GM18858 (cell line): ENCODE data around the gene ARMC9.
"Not testable (repeated sequence)": the region's sequence is repeated elsewhere in the genome, so short reads cannot be mapped to it uniquely, and the experiment has no call there.

Experiments
- ATAC-seq: cut with Tn5 transposase; IDR thresholded peaks from one replicate; pipeline ENCODE4 v1.9.1; 2021; ENCODE audit not compliant: unreplicated experiment

ARMC9 gene

GRCh38 chr2:231284296-231284695 is 85.9 kb downstream of the ARMC9 start:
- no peak for ATAC-seq

- no peak for ATAC-seq
These were observed 88.5 kb downstream of the ARMC9 start for GRCh38 chr2:231286964-231287363.

GRCh38 chr2:231287696-231288095 is 89.3 kb downstream of the ARMC9 start:
- no peak for ATAC-seq

DNA sequence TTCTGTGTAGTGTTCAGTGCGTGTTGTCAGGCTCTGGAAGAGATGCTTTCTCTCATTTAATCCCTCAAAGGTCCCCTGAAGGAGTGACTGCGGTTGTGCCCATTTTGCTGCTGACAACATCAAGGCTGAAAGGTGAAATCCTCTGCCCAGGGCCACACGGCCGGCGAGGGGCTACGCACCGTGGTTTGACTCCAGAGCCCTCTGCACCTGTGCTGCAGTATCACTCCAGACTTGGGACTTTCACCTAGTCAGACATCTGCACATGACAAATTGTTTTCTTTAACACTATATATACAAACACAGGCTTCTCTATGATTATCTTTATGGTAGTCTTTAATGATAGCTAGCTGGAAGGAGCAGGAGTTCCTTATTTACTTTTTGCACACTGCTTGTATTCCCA is 90.2 kb downstream of the ARMC9 start:
- no peak for ATAC-seq

- no peak for ATAC-seq
These were observed 92.0 kb downstream of the ARMC9 start for GRCh38 chr2:231290321-231291015.

DNA sequence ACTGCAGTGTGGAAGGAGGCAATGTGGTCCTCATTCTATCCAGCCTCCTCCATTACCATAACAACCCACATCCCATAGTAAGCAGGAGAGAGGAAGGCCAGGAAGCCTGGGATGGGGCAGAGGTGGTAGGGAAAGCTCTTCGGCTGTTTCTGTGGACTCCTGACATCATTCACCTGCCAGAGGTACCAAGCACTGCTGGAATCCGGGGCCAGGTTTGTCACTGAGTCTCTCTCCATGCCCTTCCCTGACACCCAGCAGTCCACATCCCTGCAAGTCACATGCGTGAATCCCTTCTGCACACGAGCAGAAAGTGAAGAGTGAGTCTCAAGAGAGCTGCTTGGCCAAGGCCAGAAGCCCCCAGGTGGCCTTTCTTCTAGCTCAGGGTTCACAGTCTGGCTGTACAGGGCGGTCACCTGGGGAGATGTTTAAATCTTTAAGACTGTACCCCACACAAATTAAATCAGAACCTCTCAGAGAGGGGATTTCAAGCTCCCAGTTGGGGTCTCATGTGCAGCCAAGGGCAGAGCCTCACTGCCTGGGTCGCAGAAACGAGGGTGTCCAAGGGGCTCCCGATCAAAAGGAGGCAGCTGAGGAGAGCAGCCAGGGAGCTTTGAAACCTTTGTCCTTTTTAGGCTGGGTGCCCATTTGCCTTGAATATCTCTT is 94.2 kb downstream of the ARMC9 start:
- no peak for ATAC-seq

DNA sequence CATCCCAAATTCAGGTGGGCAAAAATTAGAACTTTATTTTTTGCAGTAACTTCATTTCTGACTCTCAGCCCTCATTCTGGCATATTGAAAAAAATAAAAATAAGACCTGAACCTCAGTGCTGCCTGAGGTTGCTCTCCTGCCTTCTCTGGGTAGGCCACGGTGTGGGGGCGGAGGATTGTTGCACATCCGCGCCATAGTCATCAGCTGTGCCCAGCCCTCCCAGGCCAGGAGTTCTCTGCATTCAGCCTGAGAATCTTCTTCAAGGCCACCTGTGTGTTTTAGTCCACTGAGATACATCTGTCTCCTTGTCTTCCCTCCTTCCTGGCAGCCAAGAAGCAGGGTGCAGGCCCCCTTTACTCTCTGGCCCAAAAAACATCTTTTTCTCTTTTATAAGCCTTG is 94.7 kb downstream of the ARMC9 start:
- no peak for ATAC-seq

GRCh38 chr2:231294116-231294515 is 95.7 kb downstream of the ARMC9 start:
- no peak for ATAC-seq

DNA sequence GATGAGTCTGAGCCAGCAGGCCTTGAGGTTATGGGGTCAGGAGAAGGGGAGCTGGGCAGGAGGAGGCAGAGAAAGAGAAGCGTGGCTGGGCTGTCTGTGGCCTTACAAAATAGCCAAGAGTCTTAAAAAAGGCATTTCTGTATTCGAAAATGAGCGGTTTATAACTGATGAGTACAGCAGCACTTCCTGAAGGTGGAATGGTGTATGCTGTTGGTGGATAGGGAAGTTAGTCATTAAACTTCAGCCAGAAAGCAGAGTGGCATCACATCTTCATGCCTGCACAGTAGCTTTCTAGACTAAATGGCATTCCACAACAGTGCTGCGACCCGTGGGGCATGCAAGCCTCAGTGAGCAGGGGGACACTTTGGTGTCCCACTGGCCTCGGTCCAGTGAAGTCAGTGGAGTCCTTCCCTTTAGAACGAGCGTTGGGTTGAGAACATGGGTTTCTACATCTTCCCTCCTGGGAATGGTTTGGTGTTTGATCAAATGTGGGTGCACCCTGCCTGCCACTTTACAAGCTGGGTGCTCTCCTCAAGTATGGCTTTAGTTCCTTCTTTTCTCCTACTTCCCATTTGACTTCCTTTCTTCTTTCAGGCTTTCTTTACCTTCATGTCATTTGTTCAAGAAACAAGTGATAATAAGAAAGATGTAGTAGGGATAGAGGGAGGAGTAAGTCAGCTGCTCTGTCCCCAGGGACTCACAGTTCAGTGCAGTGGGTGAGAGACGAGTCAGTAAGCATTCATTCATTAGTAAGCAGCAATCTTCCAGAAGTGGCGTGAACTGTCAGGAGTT is 96.3 kb downstream of the ARMC9 start:
- ATAC-seq, result no peak

- no peak for ATAC-seq
These were observed 96.9 kb downstream of the ARMC9 start for GRCh38 chr2:231295363-231295655.

- ATAC-seq, result no peak
These were observed 98.1 kb downstream of the ARMC9 start for GRCh38 chr2:231296401-231296974.

- no peak for ATAC-seq
These were observed 98.9 kb downstream of the ARMC9 start for GRCh38 chr2:231297108-231297908.

- ATAC-seq, result no peak
These were observed 99.7 kb downstream of the ARMC9 start for GRCh38 chr2:231298091-231298490.

GRCh38 chr2:231299267-231299666 is 100.8 kb downstream of the ARMC9 start:
- ATAC-seq, result no peak

DNA sequence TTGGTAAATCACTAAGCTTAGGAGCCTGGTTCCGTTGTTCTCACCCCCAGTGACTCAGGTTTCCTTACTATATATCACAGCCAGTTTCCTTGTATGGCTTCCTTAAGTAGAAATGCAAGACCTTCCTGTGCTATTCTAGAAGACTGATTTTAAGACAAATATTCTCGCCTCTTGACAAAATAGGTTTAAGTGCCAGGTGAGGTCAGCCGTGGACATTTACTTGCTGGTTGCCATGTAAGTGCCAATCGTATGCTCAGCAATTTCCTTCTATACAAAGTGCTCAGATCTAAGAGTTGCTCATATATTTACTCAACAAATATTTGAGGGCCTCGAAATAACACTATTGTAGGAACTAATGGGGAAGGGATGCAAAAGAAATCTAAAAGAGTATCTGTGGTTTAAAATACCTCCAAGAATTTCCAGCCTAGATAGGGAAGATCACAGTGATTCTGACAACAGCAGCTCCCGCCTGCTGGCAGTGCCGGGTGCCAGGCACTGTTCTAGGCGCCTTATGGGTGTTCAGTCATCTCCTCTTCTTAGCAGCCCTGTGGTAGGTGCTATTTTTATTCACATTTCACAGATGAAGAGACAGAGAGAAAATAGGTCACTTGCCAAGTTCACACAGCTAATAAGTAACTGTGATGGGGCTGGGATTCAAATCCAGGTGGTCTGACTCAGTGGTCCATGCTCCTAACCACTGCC is 101.7 kb downstream of the ARMC9 start:
- ATAC-seq, result no peak

DNA sequence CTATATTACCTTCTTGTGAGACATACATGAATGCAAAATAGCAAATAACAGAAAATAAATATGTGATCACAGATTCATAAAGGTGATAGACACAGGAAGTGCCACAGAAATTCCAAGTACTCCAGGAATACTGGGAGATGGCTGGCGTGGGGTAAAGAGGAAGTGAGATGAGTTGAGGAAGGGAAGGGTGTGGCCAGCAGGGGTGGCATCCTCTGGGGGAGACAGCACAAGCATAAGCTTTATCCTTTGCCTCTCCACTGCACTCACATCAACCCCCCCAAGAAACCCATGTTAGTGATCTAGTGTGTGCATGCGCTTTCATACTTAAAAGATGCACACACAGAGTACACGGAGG is 102.3 kb downstream of the ARMC9 start:
- no peak for ATAC-seq

- not testable (repeated sequence) for ATAC-seq
These were observed 105.8 kb downstream of the ARMC9 start for GRCh38 chr2:231304259-231304658.

- no peak for ATAC-seq
These were observed 106.8 kb downstream of the ARMC9 start for GRCh38 chr2:231305221-231305620.

DNA sequence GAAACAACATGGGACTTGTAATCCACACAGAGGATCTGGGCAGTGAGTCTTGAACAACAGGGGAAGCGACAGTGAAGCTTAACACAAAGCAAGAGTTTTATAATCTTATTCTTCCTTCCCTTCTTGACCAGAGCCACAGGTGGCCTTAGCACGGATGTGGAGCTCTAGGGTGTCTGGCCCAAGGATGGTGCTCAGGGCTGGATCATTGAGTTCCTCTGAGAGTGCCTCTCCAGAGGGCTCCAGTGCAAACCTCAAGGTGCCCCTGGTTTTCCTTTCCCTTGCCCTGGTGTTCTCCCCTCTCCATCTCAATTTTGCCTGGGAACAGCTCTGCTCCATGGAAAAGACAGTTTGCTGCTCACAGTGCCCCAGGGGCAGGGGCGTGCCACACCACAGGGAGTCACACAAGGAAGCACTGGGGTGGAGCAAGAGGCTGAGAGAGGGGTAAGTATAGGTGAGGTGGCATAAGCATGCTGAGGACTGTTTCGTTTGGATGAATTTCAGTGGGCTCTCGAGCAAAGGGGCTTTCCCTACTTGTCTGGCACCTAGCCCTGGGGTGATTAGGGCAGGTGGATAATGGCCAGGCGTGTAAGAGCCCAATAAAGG is 108.5 kb downstream of the ARMC9 start:
- ATAC-seq, result no peak

GRCh38 chr2:231308219-231308618 is 109.8 kb downstream of the ARMC9 start:
- ATAC-seq, result no peak
